ENCODE data around the gene C1QTNF9B. TPM values are rescaled to one million over a fixed set of nuclear protein-coding genes. Genes with fewer than 3 reads are reported as not detected.

C1QTNF9B gene
- total and polyA plus RNA-seq, 11 donors, result 0.37 to 3.1 (median 1.1) TPM; not detected in 3

- H3K27ac ChIP-seq, result no peak overlapping the region
- no peak for TF ChIP-seq POLR2A (IDR thresholded peaks at IDR 0.05)
- TF ChIP-seq, protein P1, sequence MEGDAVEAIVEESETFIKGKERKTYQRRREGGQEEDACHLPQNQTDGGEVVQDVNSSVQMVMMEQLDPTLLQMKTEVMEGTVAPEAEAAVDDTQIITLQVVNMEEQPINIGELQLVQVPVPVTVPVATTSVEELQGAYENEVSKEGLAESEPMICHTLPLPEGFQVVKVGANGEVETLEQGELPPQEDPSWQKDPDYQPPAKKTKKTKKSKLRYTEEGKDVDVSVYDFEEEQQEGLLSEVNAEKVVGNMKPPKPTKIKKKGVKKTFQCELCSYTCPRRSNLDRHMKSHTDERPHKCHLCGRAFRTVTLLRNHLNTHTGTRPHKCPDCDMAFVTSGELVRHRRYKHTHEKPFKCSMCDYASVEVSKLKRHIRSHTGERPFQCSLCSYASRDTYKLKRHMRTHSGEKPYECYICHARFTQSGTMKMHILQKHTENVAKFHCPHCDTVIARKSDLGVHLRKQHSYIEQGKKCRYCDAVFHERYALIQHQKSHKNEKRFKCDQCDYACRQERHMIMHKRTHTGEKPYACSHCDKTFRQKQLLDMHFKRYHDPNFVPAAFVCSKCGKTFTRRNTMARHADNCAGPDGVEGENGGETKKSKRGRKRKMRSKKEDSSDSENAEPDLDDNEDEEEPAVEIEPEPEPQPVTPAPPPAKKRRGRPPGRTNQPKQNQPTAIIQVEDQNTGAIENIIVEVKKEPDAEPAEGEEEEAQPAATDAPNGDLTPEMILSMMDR (IDR thresholded peaks at IDR 0.05), result peak; percentile 64 to 84 (median 74)
- no peak overlapping the region for H3K4me3 ChIP-seq
- H3K36me3 ChIP-seq, result no peaks in the 10 kb centered on the region
- peaks cover 0 to 8% (median 0%) of the 10 kb centered on the region in 12 donors for H3K4me1 ChIP-seq
- ATAC-seq (peak in 3 of 4 donors; percentile 58 to 63 (median 58)), DNase-seq (no peak)
- peaks cover 0 to 9% (median 0%) of the 10 kb centered on the region in 9 donors for H3K27me3 ChIP-seq
- 2 to 13% (median 5%) methylated on average over 2 of the region's 2 CpGs for WGBS, 4 donors
- intact Hi-C loops (cut with DNase I), result loop anchor here (1.0 to 10.0 kb wide), 5 partner anchors 93 to 307 kb away; no protein-coding TSS in a partner anchor
- H3K9me3 ChIP-seq, result no peaks in the 10 kb centered on the region
Observed at GRCh38 chr13:23921451-23921888, 24.2 kb upstream of the C1QTNF9B start.

GRCh38 chr13:23919006-23919405 is 21.7 kb upstream of the C1QTNF9B start:
- DNase-seq (no peak), ATAC-seq (no peak)
- 93 to 97% (median 95%) methylated on average over 1 of the region's 1 CpG for WGBS, 4 donors
- no peak overlapping the region for H3K4me3 ChIP-seq
- H3K9me3 ChIP-seq, result peaks cover 0 to 5% (median 0%) of the 10 kb centered on the region in 12 donors
- no peak for TF ChIP-seq POLR2A (IDR thresholded peaks at IDR 0.05)
- TF ChIP-seq, protein P1 (IDR thresholded peaks at IDR 0.05), result no peak
- peaks cover 0 to 8% (median 0%) of the 10 kb centered on the region in 12 donors for H3K4me1 ChIP-seq
- no peaks in the 10 kb centered on the region for H3K36me3 ChIP-seq
- H3K27me3 ChIP-seq, result peaks cover 0 to 17% (median 0%) of the 10 kb centered on the region in 9 donors
- H3K27ac ChIP-seq, result no peak overlapping the region
- intact Hi-C loops (cut with DNase I), result no loop called here

DNA sequence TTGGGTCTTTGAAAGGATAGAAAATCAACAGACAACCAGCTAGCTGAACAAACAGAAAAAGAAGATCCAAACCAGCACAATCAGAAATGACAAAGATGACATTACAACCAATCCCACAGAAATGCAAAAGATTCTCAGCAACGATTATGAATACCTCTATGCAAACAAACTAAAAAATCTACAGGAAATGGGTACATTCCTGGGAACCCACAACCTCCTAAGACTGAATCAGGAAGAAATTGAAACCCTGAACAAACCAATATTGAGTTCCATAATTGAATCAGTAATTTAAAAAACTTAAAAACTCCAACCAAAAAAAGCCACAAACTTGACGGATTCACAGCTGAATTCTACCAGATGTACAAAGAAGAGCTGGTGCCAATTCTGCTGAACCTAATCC is 20.9 kb upstream of the C1QTNF9B start:
- no peak for ATAC-seq
- 64 to 89% (median 81%) methylated on average over 2 of the region's 2 CpGs for WGBS, 4 donors
- DNase-seq, result no peak
- Histone ChIP-seq H3K9me3 (peaks cover 0 to 5% (median 0%) of the 10 kb centered on the region in 12 donors), H3K4me3 (no peak overlapping the region), H3K27ac (no peak overlapping the region), H3K27me3 (peaks cover 0 to 17% (median 0%) of the 10 kb centered on the region in 9 donors), H3K4me1 (peaks cover 0 to 8% (median 0%) of the 10 kb centered on the region in 12 donors), H3K36me3 (no peaks in the 10 kb centered on the region)
- intact Hi-C loops (cut with DNase I), result no loop called here
- no peak for TF ChIP-seq POLR2A (IDR thresholded peaks at IDR 0.05)
- TF ChIP-seq, protein P1 (IDR thresholded peaks at IDR 0.05), result no peak

DNA sequence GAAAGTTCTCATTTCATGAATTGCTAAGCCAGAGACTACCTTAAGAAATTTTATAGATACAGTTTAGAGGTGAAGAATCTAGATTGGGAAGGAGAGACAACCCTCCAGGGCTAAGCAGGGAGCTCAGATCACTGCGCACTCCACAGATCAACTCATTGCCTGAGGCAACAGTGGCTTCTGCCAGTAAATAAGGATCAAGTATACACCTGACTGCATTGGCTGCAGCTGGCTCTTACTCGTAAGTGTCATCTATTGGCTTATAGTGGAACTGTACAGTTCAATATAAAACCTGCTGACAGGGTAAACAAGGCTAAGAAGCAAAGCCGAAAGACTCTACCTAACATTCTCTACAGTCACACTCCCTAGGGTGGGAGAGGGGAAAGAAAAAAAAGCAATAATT is 18.0 kb upstream of the C1QTNF9B start:
- H3K4me1 ChIP-seq, result peaks cover 0 to 4% (median 0%) of the 10 kb centered on the region in 12 donors
- H3K4me3 ChIP-seq, result no peak overlapping the region
- 91 to 97% (median 95%) methylated on average over 3 of the region's 3 CpGs for WGBS, 4 donors
- ATAC-seq (no peak), DNase-seq (no peak)
- no peak overlapping the region for H3K27ac ChIP-seq
- intact Hi-C loops (cut with DNase I), result no loop called here
- H3K36me3 ChIP-seq, result no peaks in the 10 kb centered on the region
- peaks cover 0 to 17% (median 0%) of the 10 kb centered on the region in 9 donors for H3K27me3 ChIP-seq
- TF ChIP-seq, protein P1 (IDR thresholded peaks at IDR 0.05), result no peak
- TF ChIP-seq POLR2A (IDR thresholded peaks at IDR 0.05), result no peak
- H3K9me3 ChIP-seq, result peaks cover 0 to 5% (median 0%) of the 10 kb centered on the region in 12 donors
